RPMI7951 (cell line): Measurements from ENCODE around the gene ERI2. TPM values are rescaled to one million over a fixed set of nuclear protein-coding genes. Genes with fewer than 3 reads are reported as not detected.
A peak's percentile ranks its signal among the peaks of the same experiment; 100 is the strongest.
"Not testable (repeated sequence)": the region's sequence is repeated elsewhere in the genome, so short reads cannot be mapped to it uniquely, and the experiment has no call there.

Experiments used
- DNase-seq: peaks from one replicate; pipeline ENCODE4 v3.0.0-alpha.2; 2012; ENCODE audit warnings: low read depth
- total RNA-seq: library from RNA; depleted of rRNA; stranded (reverse); fragments of >200 nt; shearing (Covaris generic); gene quantifications from 2 replicates; pipeline ENCODE4 v1.2.3, GENCODE V29; 2014

Gene ERI2
- total RNA-seq, 1 experiment from 2014 or later, result 29.3 TPM

- DNase-seq, result no peak
Observed at GRCh38 chr16:20818929-20819585, 12.8 kb upstream of the ERI2 start.

GRCh38 chr16:20814784-20815183, 8.5 kb upstream of the ERI2 start:
- peak; percentile 4 for DNase-seq

GRCh38 chr16:20812510-20812909, 6.2 kb upstream of the ERI2 start:
- DNase-seq, result no peak

GRCh38 chr16:20811889-20812439, 5.7 kb upstream of the ERI2 start:
- no peak for DNase-seq

GRCh38 chr16:20807862-20808261, 1.6 kb upstream of the ERI2 start:
- no peak for DNase-seq

GRCh38 chr16:20805684-20806167, 546 bp downstream of the ERI2 start:
- DNase-seq, result not testable (repeated sequence)

- no peak for DNase-seq
Observed at GRCh38 chr16:20803561-20804214, 2.6 kb downstream of the ERI2 start.

- DNase-seq, result no peak
Observed at GRCh38 chr16:20803192-20803560, 3.1 kb downstream of the ERI2 start.

GRCh38 chr16:20801278-20801677, 5.0 kb downstream of the ERI2 start:
- DNase-seq, result no peak

- DNase-seq, result no peak
Observed at GRCh38 chr16:20799599-20799998, 6.7 kb downstream of the ERI2 start.

- no peak for DNase-seq
Observed at GRCh38 chr16:20798364-20798763, 7.9 kb downstream of the ERI2 start.

- no peak for DNase-seq
Observed at GRCh38 chr16:20791923-20792612, 14.2 kb downstream of the ERI2 start.

- DNase-seq, result no peak
Observed at GRCh38 chr16:20789130-20789529, 17.1 kb downstream of the ERI2 start.

GRCh38 chr16:20784204-20784603, 22.1 kb downstream of the ERI2 start:
- no peak for DNase-seq

GRCh38 chr16:20782470-20782869, 23.8 kb downstream of the ERI2 start:
- no peak for DNase-seq

GRCh38 chr16:20781697-20782096, 24.6 kb downstream of the ERI2 start:
- no peak for DNase-seq

- DNase-seq, result peak; percentile 75
Observed at GRCh38 chr16:20774703-20775362, 31.4 kb downstream of the ERI2 start.

GRCh38 chr16:20773679-20774078, 32.6 kb downstream of the ERI2 start:
- DNase-seq, result no peak

- DNase-seq, result no peak
Observed at GRCh38 chr16:20768818-20769217, 37.5 kb downstream of the ERI2 start.

- DNase-seq, result no peak
Observed at GRCh38 chr16:20768121-20768520, 38.2 kb downstream of the ERI2 start.

GRCh38 chr16:20767577-20767976, 38.7 kb downstream of the ERI2 start:
- no peak for DNase-seq

GRCh38 chr16:20766294-20766693, 40.0 kb downstream of the ERI2 start:
- DNase-seq, result no peak
